Endometrial microvascular endothelial cells (primary cell): ENCODE results near the gene FOXE1. TPM values are rescaled to one million over a fixed set of nuclear protein-coding genes. Genes with fewer than 3 reads are reported as not detected.

ENCODE experiments used
- in situ Hi-C: cut with HindIII; loops from 2 replicates; pipeline ENCODE4 v1.10.0; 2017; ENCODE audit warnings: low sequenced_read_pairs, low pct_unique_long_range_greater_than_20kb; ENCODE audit errors: inconsistent ontology term
- total RNA-seq: library from RNA; depleted of rRNA; stranded (reverse); fragments of >200 nt; gene quantifications from one replicate; pipeline ENCODE4 v1.2.3, GENCODE V29; 2015; ENCODE audit errors: inconsistent ontology term

FOXE1 gene
- total RNA-seq, 1 donor from 2014 or later, result not detected

GRCh38 chr9:97900738-97901565, 47.9 kb downstream of the FOXE1 start:
- in situ Hi-C loops, result no loop called here

GRCh38 chr9:97903177-97903576, 50.2 kb downstream of the FOXE1 start:
- in situ Hi-C loops, result no loop called here

GRCh38 chr9:97904725-97905124, 51.7 kb downstream of the FOXE1 start:
- in situ Hi-C loops, result no loop called here

GRCh38 chr9:97905228-97905627, 52.2 kb downstream of the FOXE1 start:
- in situ Hi-C loops, result no loop called here

Other genes with a start within 250 kb of the FOXE1 start
- 9.5 TPM for gene TSTD2, start 219.9 kb upstream of the FOXE1 start, total RNA-seq
- gene NCBP1, start 219.4 kb upstream of the FOXE1 start, total RNA-seq, result 41.4 TPM
- 7.2 TPM for gene XPA, start 155.9 kb upstream of the FOXE1 start, total RNA-seq
- 11.2 TPM for gene TRMO, start 69.3 kb downstream of the FOXE1 start, total RNA-seq
- not detected for gene HEMGN, start 84.9 kb downstream of the FOXE1 start, total RNA-seq
- gene ANP32B, start 130.1 kb downstream of the FOXE1 start, total RNA-seq, result 18.4 TPM
- gene NANS, start 203.5 kb downstream of the FOXE1 start, total RNA-seq, result 149 TPM